ENCODE data around the gene IL17C.

DNA sequence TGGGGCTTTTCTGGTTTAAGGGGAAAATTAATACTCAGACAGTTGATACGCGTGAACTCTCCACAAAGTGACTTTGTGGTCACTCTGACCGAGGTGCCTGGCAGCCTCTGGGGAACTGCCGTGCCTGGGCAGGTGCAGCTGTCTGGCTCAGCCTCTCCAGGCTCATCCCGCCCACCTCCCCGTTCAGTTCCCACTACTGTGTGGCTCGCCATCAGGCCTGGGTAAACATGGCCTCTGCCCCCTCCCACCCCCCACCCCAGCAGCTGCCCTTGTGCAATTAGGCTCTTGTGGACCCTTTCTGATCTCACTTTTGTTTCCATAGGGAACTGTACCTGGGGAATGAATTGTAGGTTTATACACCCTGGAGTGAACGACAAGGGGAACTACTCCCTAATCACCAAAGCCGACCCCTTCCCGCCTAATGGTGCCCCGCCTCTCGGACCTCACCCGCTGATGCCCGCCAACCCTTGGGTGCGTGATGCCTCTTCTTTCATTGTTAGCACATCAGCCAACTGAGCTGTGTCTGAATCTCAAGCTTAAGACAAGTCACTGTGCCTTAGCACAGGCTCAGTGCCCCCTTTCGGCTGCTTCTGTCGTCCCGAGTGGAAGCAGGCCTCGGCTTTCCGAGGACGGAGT is 40.4 kb upstream of the IL17C start:
- TF ChIP-seq, protein P1, sequence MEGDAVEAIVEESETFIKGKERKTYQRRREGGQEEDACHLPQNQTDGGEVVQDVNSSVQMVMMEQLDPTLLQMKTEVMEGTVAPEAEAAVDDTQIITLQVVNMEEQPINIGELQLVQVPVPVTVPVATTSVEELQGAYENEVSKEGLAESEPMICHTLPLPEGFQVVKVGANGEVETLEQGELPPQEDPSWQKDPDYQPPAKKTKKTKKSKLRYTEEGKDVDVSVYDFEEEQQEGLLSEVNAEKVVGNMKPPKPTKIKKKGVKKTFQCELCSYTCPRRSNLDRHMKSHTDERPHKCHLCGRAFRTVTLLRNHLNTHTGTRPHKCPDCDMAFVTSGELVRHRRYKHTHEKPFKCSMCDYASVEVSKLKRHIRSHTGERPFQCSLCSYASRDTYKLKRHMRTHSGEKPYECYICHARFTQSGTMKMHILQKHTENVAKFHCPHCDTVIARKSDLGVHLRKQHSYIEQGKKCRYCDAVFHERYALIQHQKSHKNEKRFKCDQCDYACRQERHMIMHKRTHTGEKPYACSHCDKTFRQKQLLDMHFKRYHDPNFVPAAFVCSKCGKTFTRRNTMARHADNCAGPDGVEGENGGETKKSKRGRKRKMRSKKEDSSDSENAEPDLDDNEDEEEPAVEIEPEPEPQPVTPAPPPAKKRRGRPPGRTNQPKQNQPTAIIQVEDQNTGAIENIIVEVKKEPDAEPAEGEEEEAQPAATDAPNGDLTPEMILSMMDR (IDR thresholded peaks at IDR 0.05): no peak
- no peak for TF ChIP-seq POLR2A (IDR thresholded peaks at IDR 0.05)
